Thyroid gland (tissue), 4 donors: ENCODE measurements around the gene ARMC9.

ENCODE experiments used
- CTCF ChIP-seq, 6 experiments: fragments of 200-600 bp in 3 of 6; fragments of 450-650 bp in 3 of 6; sonication (generic) in 3 of 6; IDR thresholded peaks; one replicate each; pipeline ENCODE4 v1.5.1; 2016 to 2019; ENCODE audit warnings: antibody characterized with exemption in 6 of 6, mild to moderate bottlenecking in 2 of 6, inconsistent platforms in 1 of 6, moderate library complexity in 1 of 6
- POLR2A ChIP-seq, 2 donors: fragments of 450-650 bp; IDR thresholded peaks; one replicate each; pipeline ENCODE4 v1.6.1; 2017; ENCODE audit warnings: antibody characterized with exemption in 2 of 2, mild to moderate bottlenecking in 2 of 2, moderate library complexity in 1 of 2

GRCh38 chr2:231413456-231413855 lies 215.0 kb downstream of the ARMC9 start:
- no peak for TF ChIP-seq CTCF (IDR thresholded peaks at IDR 0.05)
- no peak for TF ChIP-seq POLR2A (IDR thresholded peaks at IDR 0.05)
